ENCODE data around the gene KIF18A. TPM values are rescaled to one million over a fixed set of nuclear protein-coding genes. Genes with fewer than 3 reads are reported as not detected.
"Not testable (repeated sequence)": the region's sequence is repeated elsewhere in the genome, so short reads cannot be mapped to it uniquely, and the experiment has no call there.

The KIF18A gene
- polyA plus RNA-seq, 1 donor from 2014 or later, result 0.83 TPM

DNA sequence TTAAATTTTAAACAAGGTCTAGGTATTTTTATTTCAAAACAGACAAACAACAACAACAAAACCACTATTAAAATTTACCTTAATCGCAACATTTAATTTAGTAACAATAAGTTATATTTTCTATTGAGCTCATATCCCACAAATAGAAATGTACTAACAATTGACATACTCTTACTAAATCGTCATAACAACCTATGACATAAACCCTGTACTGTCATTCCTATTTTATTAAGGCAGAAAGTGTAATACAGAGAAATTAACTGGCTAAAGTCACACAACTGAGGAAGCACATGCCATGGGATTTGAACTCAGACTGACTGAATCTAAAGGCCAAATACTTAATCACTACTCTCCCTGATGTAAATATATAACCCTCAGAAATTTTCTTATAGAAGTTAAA is 3.0 kb downstream of the KIF18A start:
- Histone ChIP-seq H3K27me3 (ENCODE audit: insufficient read depth, low read depth, low read length) (no peaks in the 10 kb centered on the region), H3K9me2 (ENCODE audit: insufficient read depth, low read length) (no peaks in the 10 kb centered on the region), H3K4me2 (ENCODE audit: low read length) (no peak overlapping the region), H3K36me3 (ENCODE audit: insufficient read depth, low read length) (no peaks in the 10 kb centered on the region), H4K20me1 (ENCODE audit: insufficient read depth) (no peaks in the 10 kb centered on the region), H3K9ac (ENCODE audit: low read length) (no peak overlapping the region), H3K4me3 (ENCODE audit: low read length) (no peak overlapping the region), H3K9me3 (ENCODE audit: low read length) (no peaks in the 10 kb centered on the region), H2AFZ (ENCODE audit: low read depth, low read length) (no peak overlapping the region), H3F3A (ENCODE audit: insufficient read depth, low read length, poor library complexity, severe bottlenecking) (no peaks in the 10 kb centered on the region), H3K27ac (ENCODE audit: low read length) (no peak overlapping the region), H3K79me2 (replicated peaks; ENCODE audit: insufficient read depth, low read length) (peaks cover 60% of the 10 kb centered on the region)
- TF ChIP-seq TAF1 (IDR thresholded peaks at IDR 0.05; ENCODE audit: low read depth) (no peak), POLR2AphosphoS5 (IDR thresholded peaks at IDR 0.05) (no peak), EP300 (conservative IDR thresholded peaks at IDR 0.05; ENCODE audit: poor library complexity, severe bottlenecking) (no peak), EZH2 (IDR thresholded peaks at IDR 0.05; ENCODE audit: borderline replicate concordance, insufficient read depth, low read length, poor library complexity, severe bottlenecking) (no peak), SMC3 (conservative IDR thresholded peaks at IDR 0.05; ENCODE audit: poor library complexity) (no peak), RAD21 (conservative IDR thresholded peaks at IDR 0.05) (no peak), MXI1 (conservative IDR thresholded peaks at IDR 0.05; ENCODE audit: poor library complexity, severe bottlenecking) (no peak)
- TF ChIP-seq, protein P1, sequence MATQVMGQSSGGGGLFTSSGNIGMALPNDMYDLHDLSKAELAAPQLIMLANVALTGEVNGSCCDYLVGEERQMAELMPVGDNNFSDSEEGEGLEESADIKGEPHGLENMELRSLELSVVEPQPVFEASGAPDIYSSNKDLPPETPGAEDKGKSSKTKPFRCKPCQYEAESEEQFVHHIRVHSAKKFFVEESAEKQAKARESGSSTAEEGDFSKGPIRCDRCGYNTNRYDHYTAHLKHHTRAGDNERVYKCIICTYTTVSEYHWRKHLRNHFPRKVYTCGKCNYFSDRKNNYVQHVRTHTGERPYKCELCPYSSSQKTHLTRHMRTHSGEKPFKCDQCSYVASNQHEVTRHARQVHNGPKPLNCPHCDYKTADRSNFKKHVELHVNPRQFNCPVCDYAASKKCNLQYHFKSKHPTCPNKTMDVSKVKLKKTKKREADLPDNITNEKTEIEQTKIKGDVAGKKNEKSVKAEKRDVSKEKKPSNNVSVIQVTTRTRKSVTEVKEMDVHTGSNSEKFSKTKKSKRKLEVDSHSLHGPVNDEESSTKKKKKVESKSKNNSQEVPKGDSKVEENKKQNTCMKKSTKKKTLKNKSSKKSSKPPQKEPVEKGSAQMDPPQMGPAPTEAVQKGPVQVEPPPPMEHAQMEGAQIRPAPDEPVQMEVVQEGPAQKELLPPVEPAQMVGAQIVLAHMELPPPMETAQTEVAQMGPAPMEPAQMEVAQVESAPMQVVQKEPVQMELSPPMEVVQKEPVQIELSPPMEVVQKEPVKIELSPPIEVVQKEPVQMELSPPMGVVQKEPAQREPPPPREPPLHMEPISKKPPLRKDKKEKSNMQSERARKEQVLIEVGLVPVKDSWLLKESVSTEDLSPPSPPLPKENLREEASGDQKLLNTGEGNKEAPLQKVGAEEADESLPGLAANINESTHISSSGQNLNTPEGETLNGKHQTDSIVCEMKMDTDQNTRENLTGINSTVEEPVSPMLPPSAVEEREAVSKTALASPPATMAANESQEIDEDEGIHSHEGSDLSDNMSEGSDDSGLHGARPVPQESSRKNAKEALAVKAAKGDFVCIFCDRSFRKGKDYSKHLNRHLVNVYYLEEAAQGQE (IDR thresholded peaks at IDR 0.05; ENCODE audit: borderline replicate concordance), result no peak
- TF ChIP-seq, protein P2, sequence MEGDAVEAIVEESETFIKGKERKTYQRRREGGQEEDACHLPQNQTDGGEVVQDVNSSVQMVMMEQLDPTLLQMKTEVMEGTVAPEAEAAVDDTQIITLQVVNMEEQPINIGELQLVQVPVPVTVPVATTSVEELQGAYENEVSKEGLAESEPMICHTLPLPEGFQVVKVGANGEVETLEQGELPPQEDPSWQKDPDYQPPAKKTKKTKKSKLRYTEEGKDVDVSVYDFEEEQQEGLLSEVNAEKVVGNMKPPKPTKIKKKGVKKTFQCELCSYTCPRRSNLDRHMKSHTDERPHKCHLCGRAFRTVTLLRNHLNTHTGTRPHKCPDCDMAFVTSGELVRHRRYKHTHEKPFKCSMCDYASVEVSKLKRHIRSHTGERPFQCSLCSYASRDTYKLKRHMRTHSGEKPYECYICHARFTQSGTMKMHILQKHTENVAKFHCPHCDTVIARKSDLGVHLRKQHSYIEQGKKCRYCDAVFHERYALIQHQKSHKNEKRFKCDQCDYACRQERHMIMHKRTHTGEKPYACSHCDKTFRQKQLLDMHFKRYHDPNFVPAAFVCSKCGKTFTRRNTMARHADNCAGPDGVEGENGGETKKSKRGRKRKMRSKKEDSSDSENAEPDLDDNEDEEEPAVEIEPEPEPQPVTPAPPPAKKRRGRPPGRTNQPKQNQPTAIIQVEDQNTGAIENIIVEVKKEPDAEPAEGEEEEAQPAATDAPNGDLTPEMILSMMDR (IDR thresholded peaks at IDR 0.05; ENCODE audit: poor library complexity, severe bottlenecking), result no peak

DNA sequence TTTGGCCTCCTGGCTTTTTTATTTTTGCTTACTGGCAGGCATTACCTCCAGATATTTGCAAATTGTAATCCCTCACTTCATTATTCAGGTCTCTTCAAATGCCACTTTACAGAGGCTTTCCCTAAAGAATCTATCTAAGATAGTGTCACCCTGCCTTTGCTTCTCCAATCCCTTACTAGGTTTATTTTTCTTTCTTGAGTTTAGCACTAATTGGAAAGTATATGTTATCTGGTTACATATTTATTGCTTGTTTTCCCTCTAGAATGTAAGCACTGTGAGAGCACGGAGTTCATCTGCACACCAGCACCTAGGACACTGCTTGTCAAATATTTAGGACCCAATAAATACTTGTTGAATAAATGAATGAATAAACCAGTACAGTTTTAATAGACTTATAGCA is 3.5 kb downstream of the KIF18A start:
- no peaks in the 10 kb centered on the region for H3K9me3 ChIP-seq (ENCODE audit: low read length)
- no peaks in the 10 kb centered on the region for H3F3A ChIP-seq (ENCODE audit: insufficient read depth, low read length, poor library complexity, severe bottlenecking)
- TF ChIP-seq RAD21 (conservative IDR thresholded peaks at IDR 0.05), result no peak
- no peak for TF ChIP-seq MXI1 (conservative IDR thresholded peaks at IDR 0.05; ENCODE audit: poor library complexity, severe bottlenecking)
- TF ChIP-seq, protein P2 (IDR thresholded peaks at IDR 0.05; ENCODE audit: poor library complexity, severe bottlenecking), result no peak
- TF ChIP-seq SMC3 (conservative IDR thresholded peaks at IDR 0.05; ENCODE audit: poor library complexity), result no peak
- no peak for TF ChIP-seq EZH2 (IDR thresholded peaks at IDR 0.05; ENCODE audit: borderline replicate concordance, insufficient read depth, low read length, poor library complexity, severe bottlenecking)
- TF ChIP-seq, protein P1 (IDR thresholded peaks at IDR 0.05; ENCODE audit: borderline replicate concordance), result no peak
- TF ChIP-seq EP300 (conservative IDR thresholded peaks at IDR 0.05; ENCODE audit: poor library complexity, severe bottlenecking), result no peak
- no peak for TF ChIP-seq TAF1 (IDR thresholded peaks at IDR 0.05; ENCODE audit: low read depth)
- TF ChIP-seq POLR2AphosphoS5 (IDR thresholded peaks at IDR 0.05), result no peak
- no peak overlapping the region for H3K27ac ChIP-seq (ENCODE audit: low read length)
- no peaks in the 10 kb centered on the region for H3K27me3 ChIP-seq (ENCODE audit: insufficient read depth, low read depth, low read length)
- no peaks in the 10 kb centered on the region for H3K9me2 ChIP-seq (ENCODE audit: insufficient read depth, low read length)
- H3K4me2 ChIP-seq (ENCODE audit: low read length), result no peak overlapping the region
- peaks cover 60% of the 10 kb centered on the region for H3K79me2 ChIP-seq (replicated peaks; ENCODE audit: insufficient read depth, low read length)
- no peak overlapping the region for H3K4me3 ChIP-seq (ENCODE audit: low read length)
- H2AFZ ChIP-seq (ENCODE audit: low read depth, low read length), result no peak overlapping the region
- H3K36me3 ChIP-seq (ENCODE audit: insufficient read depth, low read length), result no peaks in the 10 kb centered on the region
- no peak overlapping the region for H3K9ac ChIP-seq (ENCODE audit: low read length)
- H4K20me1 ChIP-seq (ENCODE audit: insufficient read depth), result no peaks in the 10 kb centered on the region

DNA sequence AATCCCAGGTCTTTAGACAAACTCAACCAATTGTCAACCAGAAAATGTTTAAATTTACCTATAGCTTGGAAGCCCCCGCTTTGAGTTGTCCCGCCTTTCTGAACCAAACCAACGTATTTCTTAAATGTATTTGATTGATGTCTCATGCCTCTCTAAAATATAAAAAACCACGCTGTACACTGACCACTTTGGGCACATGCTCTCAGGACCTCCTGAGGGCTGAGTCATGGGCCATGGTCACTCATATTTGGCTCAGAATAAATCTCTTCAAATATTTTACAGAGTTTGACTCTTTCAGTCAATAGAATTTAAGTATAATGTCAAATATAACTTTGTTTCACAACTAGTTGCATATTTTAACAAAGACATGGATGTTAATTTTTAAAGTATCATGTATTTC is 5.7 kb downstream of the KIF18A start:
- not testable (repeated sequence) for H3K9me2 ChIP-seq (ENCODE audit: insufficient read depth, low read length); H3K36me3 ChIP-seq (ENCODE audit: insufficient read depth, low read length); H3K4me3 ChIP-seq (ENCODE audit: low read length); H4K20me1 ChIP-seq (ENCODE audit: insufficient read depth); H2AFZ ChIP-seq (ENCODE audit: low read depth, low read length); H3K4me2 ChIP-seq (ENCODE audit: low read length); H3K9ac ChIP-seq (ENCODE audit: low read length); H3K27ac ChIP-seq (ENCODE audit: low read length); H3K9me3 ChIP-seq (ENCODE audit: low read length); H3K27me3 ChIP-seq (ENCODE audit: insufficient read depth, low read depth, low read length); H3F3A ChIP-seq (ENCODE audit: insufficient read depth, low read length, poor library complexity, severe bottlenecking)
- H3K79me2 ChIP-seq (replicated peaks; ENCODE audit: insufficient read depth, low read length), result peaks cover 63% of the 10 kb centered on the region
